ENCODE data around the gene CCRL2. TPM values are rescaled to one million over a fixed set of nuclear protein-coding genes. Genes with fewer than 3 reads are reported as not detected.
A peak's percentile ranks its signal among the peaks of the same experiment; 100 is the strongest.
"Not testable (repeated sequence)": the region's sequence is repeated elsewhere in the genome, so short reads cannot be mapped to it uniquely, and the experiment has no call there.

CCRL2 gene
- total RNA-seq, 2 donors from 2014 or later: 1.9 to 2.4 TPM

- H3K4me1 Mint-ChIP-seq; H3K36me3 Mint-ChIP-seq (ENCODE audit: low read depth); ATAC-seq; DNase-seq; H3K27me3 Mint-ChIP-seq; H3K9me3 ChIP-seq (ENCODE audit: control insufficient read depth, low read length, poor library complexity, severe bottlenecking); H3K4me3 Mint-ChIP-seq; H3K27ac Mint-ChIP-seq: not testable (repeated sequence)
Observed at GRCh38 chr3:46431905-46432304, 24.8 kb downstream of the CCRL2 start.

- DNase-seq; H3K27me3 Mint-ChIP-seq; H3K36me3 Mint-ChIP-seq (ENCODE audit: low read depth); ATAC-seq; H3K4me1 Mint-ChIP-seq; H3K4me3 Mint-ChIP-seq; H3K27ac Mint-ChIP-seq; H3K9me3 ChIP-seq (ENCODE audit: control insufficient read depth, low read length, poor library complexity, severe bottlenecking): not testable (repeated sequence)
Observed at GRCh38 chr3:46433118-46433517, 26.1 kb downstream of the CCRL2 start.

- ATAC-seq (no peak), DNase-seq (no peak)
- H3K9me3 ChIP-seq (ENCODE audit: control insufficient read depth, low read length, poor library complexity, severe bottlenecking): no peaks in the 10 kb centered on the region
- Mint-ChIP-seq H3K27ac (no peak overlapping the region), H3K4me3 (no peak overlapping the region), H3K36me3 (ENCODE audit: low read depth) (no peaks in the 10 kb centered on the region), H3K4me1 (peaks cover 8% of the 10 kb centered on the region), H3K27me3 (no peaks in the 10 kb centered on the region)
Observed at GRCh38 chr3:46433841-46434240, 26.8 kb downstream of the CCRL2 start.

- no peak overlapping the region for H3K4me3 Mint-ChIP-seq
- no peak for ATAC-seq
- H3K4me1 Mint-ChIP-seq: peaks cover 8% of the 10 kb centered on the region
Observed at GRCh38 chr3:46435081-46435726, 28.1 kb downstream of the CCRL2 start.

GRCh38 chr3:46438831-46439230, 31.8 kb downstream of the CCRL2 start:
- H3K4me3 Mint-ChIP-seq: no peak overlapping the region
- no peak for ATAC-seq
- H3K27me3 Mint-ChIP-seq: no peaks in the 10 kb centered on the region
- H3K36me3 Mint-ChIP-seq (ENCODE audit: low read depth): no peaks in the 10 kb centered on the region
- H3K27ac Mint-ChIP-seq: no peak overlapping the region
- H3K9me3 ChIP-seq (ENCODE audit: control insufficient read depth, low read length, poor library complexity, severe bottlenecking): no peaks in the 10 kb centered on the region
- H3K4me1 Mint-ChIP-seq: peaks cover 26% of the 10 kb centered on the region
- DNase-seq: no peak

More at GRCh38 chr3:46435081-46435726, 28.1 kb downstream of the CCRL2 start:
- no peaks in the 10 kb centered on the region for H3K9me3 ChIP-seq (ENCODE audit: control insufficient read depth, low read length, poor library complexity, severe bottlenecking)
- H3K27me3 Mint-ChIP-seq: no peaks in the 10 kb centered on the region
- H3K27ac Mint-ChIP-seq: no peak overlapping the region
- no peak for DNase-seq
- no peaks in the 10 kb centered on the region for H3K36me3 Mint-ChIP-seq (ENCODE audit: low read depth)

- H3K27me3 Mint-ChIP-seq: peaks cover 6% of the 10 kb centered on the region
- no peaks in the 10 kb centered on the region for H3K36me3 Mint-ChIP-seq (ENCODE audit: low read depth)
- ATAC-seq (peak; percentile 91), DNase-seq (no peak)
- H3K9me3 ChIP-seq (ENCODE audit: control insufficient read depth, low read length, poor library complexity, severe bottlenecking): no peaks in the 10 kb centered on the region
- peak overlapping the region; percentile 87 for H3K27ac Mint-ChIP-seq
- H3K4me3 Mint-ChIP-seq: peak overlapping the region; percentile 58
- peaks cover 18% of the 10 kb centered on the region for H3K4me1 Mint-ChIP-seq
Observed at GRCh38 chr3:46440531-46441294, 33.7 kb downstream of the CCRL2 start.

GRCh38 chr3:46442576-46443530, 35.8 kb downstream of the CCRL2 start:
- H3K27ac Mint-ChIP-seq: peak overlapping the region; percentile 87
- peaks cover 10% of the 10 kb centered on the region for H3K27me3 Mint-ChIP-seq
- peaks cover 17% of the 10 kb centered on the region for H3K4me1 Mint-ChIP-seq
- DNase-seq (peak in 1 of 3 donors; percentile 49), ATAC-seq (peak; percentile 47)
- no peak overlapping the region for H3K4me3 Mint-ChIP-seq
- no peaks in the 10 kb centered on the region for H3K9me3 ChIP-seq (ENCODE audit: control insufficient read depth, low read length, poor library complexity, severe bottlenecking)
- H3K36me3 Mint-ChIP-seq (ENCODE audit: low read depth): no peaks in the 10 kb centered on the region

- H3K4me1 Mint-ChIP-seq: no peaks in the 10 kb centered on the region
- no peak for ATAC-seq
- no peak for DNase-seq
- H3K9me3 ChIP-seq (ENCODE audit: control insufficient read depth, low read length, poor library complexity, severe bottlenecking): no peaks in the 10 kb centered on the region
- H3K36me3 Mint-ChIP-seq (ENCODE audit: low read depth): peaks cover 2% of the 10 kb centered on the region
- no peak overlapping the region for H3K4me3 Mint-ChIP-seq
- H3K27me3 Mint-ChIP-seq: peaks cover 39% of the 10 kb centered on the region
- H3K27ac Mint-ChIP-seq: no peak overlapping the region
Observed at GRCh38 chr3:46447228-46447985, 40.3 kb downstream of the CCRL2 start.

GRCh38 chr3:46448721-46449120, 41.7 kb downstream of the CCRL2 start:
- Mint-ChIP-seq H3K27ac (no peak overlapping the region), H3K4me1 (peaks cover 3% of the 10 kb centered on the region), H3K27me3 (peaks cover 52% of the 10 kb centered on the region), H3K36me3 (ENCODE audit: low read depth) (peaks cover 2% of the 10 kb centered on the region), H3K4me3 (no peak overlapping the region)
- no peaks in the 10 kb centered on the region for H3K9me3 ChIP-seq (ENCODE audit: control insufficient read depth, low read length, poor library complexity, severe bottlenecking)
- no peak for ATAC-seq
- no peak for DNase-seq

- no peak overlapping the region for H3K4me3 Mint-ChIP-seq
- no peak for ATAC-seq
- H3K27ac Mint-ChIP-seq: no peak overlapping the region
- H3K27me3 Mint-ChIP-seq: peaks cover 56% of the 10 kb centered on the region
- peaks cover 2% of the 10 kb centered on the region for H3K36me3 Mint-ChIP-seq (ENCODE audit: low read depth)
- peaks cover 6% of the 10 kb centered on the region for H3K4me1 Mint-ChIP-seq
- no peaks in the 10 kb centered on the region for H3K9me3 ChIP-seq (ENCODE audit: control insufficient read depth, low read length, poor library complexity, severe bottlenecking)
- no peak for DNase-seq
Observed at GRCh38 chr3:46449755-46450552, 42.9 kb downstream of the CCRL2 start.

GRCh38 chr3:46453526-46454208, 46.6 kb downstream of the CCRL2 start:
- DNase-seq: no peak
- H3K27ac Mint-ChIP-seq: no peak overlapping the region
- H3K4me1 Mint-ChIP-seq: peaks cover 6% of the 10 kb centered on the region

More at GRCh38 chr3:46453526-46454208, 46.6 kb downstream of the CCRL2 start:
- H3K27me3 Mint-ChIP-seq: peaks cover 51% of the 10 kb centered on the region
- ATAC-seq: no peak
- peaks cover 2% of the 10 kb centered on the region for H3K36me3 Mint-ChIP-seq (ENCODE audit: low read depth)
- no peaks in the 10 kb centered on the region for H3K9me3 ChIP-seq (ENCODE audit: control insufficient read depth, low read length, poor library complexity, severe bottlenecking)
- H3K4me3 Mint-ChIP-seq: no peak overlapping the region

Measured in T-helper 17 cell (primary cell).